Stimulated activated CD4-positive, alpha-beta T cell treated with anti-CD3 and anti-CD28 coated beads, Interleukin-2, amount 100 ng/mL, for 4 hours (primary cell): ENCODE results near the gene UBAC1.

Experiments used
- DNase-seq: peaks from one replicate; pipeline ENCODE4 v3.0.0-alpha.2; 2020; ENCODE audit warnings: low read depth

UBAC1 gene

GRCh38 chr9:135993765-135994500 lies 32.8 kb upstream of the UBAC1 start:
- DNase-seq: no peak

GRCh38 chr9:135993409-135993742 lies 32.2 kb upstream of the UBAC1 start:
- no peak for DNase-seq

- DNase-seq: no peak
Observed at GRCh38 chr9:135992486-135993408, 31.6 kb upstream of the UBAC1 start.

- no peak for DNase-seq
Observed at GRCh38 chr9:135991771-135992170, 30.6 kb upstream of the UBAC1 start.

GRCh38 chr9:135990468-135991429 lies 29.6 kb upstream of the UBAC1 start:
- peak; percentile 29 for DNase-seq

- no peak for DNase-seq
Observed at GRCh38 chr9:135989722-135990467, 28.7 kb upstream of the UBAC1 start.

- no peak for DNase-seq
Observed at GRCh38 chr9:135989157-135989556, 28.0 kb upstream of the UBAC1 start.

GRCh38 chr9:135988493-135988892 lies 27.3 kb upstream of the UBAC1 start:
- DNase-seq: no peak

- DNase-seq: no peak
Observed at GRCh38 chr9:135987838-135988404, 26.7 kb upstream of the UBAC1 start.

- DNase-seq: no peak
Observed at GRCh38 chr9:135986605-135987004, 25.4 kb upstream of the UBAC1 start.

GRCh38 chr9:135985889-135986288 lies 24.7 kb upstream of the UBAC1 start:
- DNase-seq: no peak

- DNase-seq: no peak
Observed at GRCh38 chr9:135985459-135985774, 24.2 kb upstream of the UBAC1 start.

- DNase-seq: no peak
Observed at GRCh38 chr9:135984072-135984710, 23.0 kb upstream of the UBAC1 start.

- DNase-seq: no peak
Observed at GRCh38 chr9:135983208-135984071, 22.3 kb upstream of the UBAC1 start.

GRCh38 chr9:135982499-135983207 lies 21.5 kb upstream of the UBAC1 start:
- no peak for DNase-seq

- no peak for DNase-seq
Observed at GRCh38 chr9:135980926-135981630, 19.9 kb upstream of the UBAC1 start.

- no peak for DNase-seq
Observed at GRCh38 chr9:135979547-135980166, 18.5 kb upstream of the UBAC1 start.
